A673 (cell line): ENCODE measurements around the gene ZDHHC1. TPM values are rescaled to one million over a fixed set of nuclear protein-coding genes. Genes with fewer than 3 reads are reported as not detected.

Source experiments
- BruUV-seq: library from RNA; stranded (reverse); fragments of 400-500 nt; replicated peaks from 2 replicates; lab custom pipeline; 2021; lab: Mats Ljungman, UMichigan
- CTCF ChIA-PET: fragments of 300-600 bp; sonication (Branson Sonifier 250); formaldehyde crosslinking; loops from one replicate; lab custom pipeline; 2022; ENCODE audit warnings: antibody characterized with exemption; lab: Charles Lee
- POLR2A ChIA-PET: fragments of 300-600 bp; sonication (Branson Sonifier 250); formaldehyde crosslinking; loops from one replicate; lab custom pipeline; 2022; ENCODE audit warnings: antibody characterized with exemption; ENCODE audit not compliant: low non-redundant PET; lab: Charles Lee
- DNase-seq: peaks from one replicate; pipeline ENCODE4 v3.0.0-alpha.2; 2015; ENCODE audit warnings: low spot score
- H3K27ac ChIP-seq: fragments of 200-600 bp; sonication (generic); 2 replicates; pipeline ENCODE4 v1.5.1; 2016; ENCODE audit warnings: mixed run types, low read depth, mild to moderate bottlenecking, mixed read lengths, antibody characterized with exemption, low read length; ENCODE audit not compliant: poor library complexity, severe bottlenecking
- H3K27me3 ChIP-seq: fragments of 200-600 bp; sonication (generic); replicated peaks from 2 replicates; pipeline ENCODE4 v1.6.1; 2017; ENCODE audit warnings: mixed run types, low read depth, mild to moderate bottlenecking, mixed read lengths, antibody characterized with exemption, low read length; ENCODE audit not compliant: insufficient read depth, poor library complexity
- H3K36me3 ChIP-seq: fragments of 200-600 bp; sonication (generic); 2 replicates; pipeline ENCODE4 v1.6.1; 2016; ENCODE audit warnings: mixed run types, mild to moderate bottlenecking, mixed read lengths, antibody characterized with exemption, low read length; ENCODE audit not compliant: insufficient read depth, poor library complexity, severe bottlenecking
- H3K4me1 ChIP-seq: fragments of 200-600 bp; sonication (generic); 2 replicates; pipeline ENCODE4 v1.6.1; 2017; ENCODE audit warnings: mixed run types, mild to moderate bottlenecking, mixed read lengths, antibody characterized with exemption, low read length; ENCODE audit not compliant: insufficient read depth, poor library complexity, severe bottlenecking
- H3K4me3 ChIP-seq: fragments of 200-600 bp; sonication (generic); 2 replicates; pipeline ENCODE4 v1.5.1; 2016; ENCODE audit warnings: low read depth, mixed run types, mild to moderate bottlenecking, mixed read lengths, low read length; ENCODE audit not compliant: poor library complexity, severe bottlenecking
- H3K9me3 ChIP-seq: fragments of 200-600 bp; sonication (generic); 2 replicates; pipeline ENCODE4 v1.6.1; 2016; ENCODE audit warnings: mixed run types, low read depth, mild to moderate bottlenecking, mixed read lengths, antibody characterized with exemption, low read length; ENCODE audit not compliant: poor library complexity, severe bottlenecking
- EZH2 ChIP-seq: fragments of 200-600 bp; sonication (generic); IDR thresholded peaks from 2 replicates; pipeline ENCODE4 v1.6.1; 2017; ENCODE audit warnings: borderline replicate concordance, low read depth, mild to moderate bottlenecking, mixed read lengths, antibody characterized with exemption, low read length; ENCODE audit not compliant: poor library complexity, severe bottlenecking
- intact Hi-C: fragments of 100-400 bp; cut with micrococcal nuclease; formaldehyde crosslinking; loops from one replicate; pipeline ENCODE4 v1.10.0; 2022; ENCODE audit not compliant: unreplicated experiment
- total RNA-seq: library from RNA; stranded (reverse); gene quantifications from 2 replicates; pipeline ENCODE4 v1.2.3, GENCODE V29; 2021
- TF ChIP-seq, protein P1 (sequence below): fragments of 300-800, 200-600 bp; sonication (generic); conservative IDR thresholded peaks from 2 replicates; pipeline ENCODE4 v1.5.1; 2017; ENCODE audit warnings: low read depth, mild to moderate bottlenecking, antibody characterized with exemption, low read length, moderate library complexity, mixed read lengths

The ZDHHC1 gene
- total RNA-seq, 1 experiment from 2014 or later: 5.3 TPM

DNA sequence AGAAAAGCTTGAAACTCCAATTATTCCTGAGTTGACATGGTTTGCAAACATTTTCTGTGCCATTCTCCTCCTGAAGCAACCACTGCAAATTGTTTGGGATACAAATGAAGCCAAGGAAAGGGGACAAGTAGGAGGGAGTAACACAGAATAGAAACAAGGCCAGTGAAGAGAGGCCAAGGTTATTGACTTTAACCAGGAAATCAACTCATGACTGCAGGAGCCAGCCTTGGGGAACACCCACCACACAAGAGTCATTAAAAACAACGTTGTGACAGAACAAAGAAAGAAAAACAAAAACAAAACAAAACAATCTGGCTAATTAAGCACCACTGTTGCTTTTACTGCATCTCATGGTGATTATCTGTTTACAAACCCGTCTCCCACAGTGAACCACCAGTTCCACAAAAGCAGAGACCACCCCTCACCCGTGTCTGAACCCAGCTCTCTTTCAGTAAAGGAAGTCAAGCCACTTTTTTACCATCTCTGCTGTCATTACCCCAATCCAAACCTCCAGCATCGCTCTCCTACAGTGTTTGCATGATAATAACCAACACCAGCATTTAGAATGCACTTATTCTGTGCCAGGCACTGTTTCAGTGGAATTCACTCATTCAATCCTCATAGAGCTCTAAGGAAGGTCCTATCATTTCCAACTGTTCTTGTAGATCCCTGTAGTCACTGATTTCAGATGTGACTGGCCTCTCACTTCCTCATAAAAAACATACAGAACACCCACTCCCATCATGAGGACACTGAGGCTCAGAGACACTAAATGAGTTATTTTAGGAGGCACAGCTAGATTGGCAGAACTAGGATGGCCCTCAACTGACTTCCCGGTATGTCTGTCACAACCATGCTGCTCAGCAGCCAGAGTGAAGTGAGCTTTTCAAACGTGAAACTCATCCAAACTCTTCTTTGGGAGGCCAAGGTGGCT is 2.0 kb downstream of the ZDHHC1 start:
- no peaks in the 10 kb centered on the region for H3K36me3 ChIP-seq
- TF ChIP-seq EZH2: no peak
- TF ChIP-seq, protein P1, sequence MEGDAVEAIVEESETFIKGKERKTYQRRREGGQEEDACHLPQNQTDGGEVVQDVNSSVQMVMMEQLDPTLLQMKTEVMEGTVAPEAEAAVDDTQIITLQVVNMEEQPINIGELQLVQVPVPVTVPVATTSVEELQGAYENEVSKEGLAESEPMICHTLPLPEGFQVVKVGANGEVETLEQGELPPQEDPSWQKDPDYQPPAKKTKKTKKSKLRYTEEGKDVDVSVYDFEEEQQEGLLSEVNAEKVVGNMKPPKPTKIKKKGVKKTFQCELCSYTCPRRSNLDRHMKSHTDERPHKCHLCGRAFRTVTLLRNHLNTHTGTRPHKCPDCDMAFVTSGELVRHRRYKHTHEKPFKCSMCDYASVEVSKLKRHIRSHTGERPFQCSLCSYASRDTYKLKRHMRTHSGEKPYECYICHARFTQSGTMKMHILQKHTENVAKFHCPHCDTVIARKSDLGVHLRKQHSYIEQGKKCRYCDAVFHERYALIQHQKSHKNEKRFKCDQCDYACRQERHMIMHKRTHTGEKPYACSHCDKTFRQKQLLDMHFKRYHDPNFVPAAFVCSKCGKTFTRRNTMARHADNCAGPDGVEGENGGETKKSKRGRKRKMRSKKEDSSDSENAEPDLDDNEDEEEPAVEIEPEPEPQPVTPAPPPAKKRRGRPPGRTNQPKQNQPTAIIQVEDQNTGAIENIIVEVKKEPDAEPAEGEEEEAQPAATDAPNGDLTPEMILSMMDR: no peak
- H3K27ac ChIP-seq: no peak overlapping the region
- no peak for DNase-seq
- H3K4me1 ChIP-seq: peaks cover 5% of the 10 kb centered on the region
- ChIA-PET POLR2A (no interaction called here), CTCF (interaction anchor here (0.5 kb wide), 1 partner anchor 76 kb away, joined by 5 read pairs; no protein-coding TSS in a partner anchor)
- H3K4me3 ChIP-seq: no peak overlapping the region
- H3K27me3 ChIP-seq: no peaks in the 10 kb centered on the region
- H3K9me3 ChIP-seq: no peaks in the 10 kb centered on the region
- intact Hi-C loops: no loop called here
- TSS peak; percentile 46 for BruUV-seq

DNA sequence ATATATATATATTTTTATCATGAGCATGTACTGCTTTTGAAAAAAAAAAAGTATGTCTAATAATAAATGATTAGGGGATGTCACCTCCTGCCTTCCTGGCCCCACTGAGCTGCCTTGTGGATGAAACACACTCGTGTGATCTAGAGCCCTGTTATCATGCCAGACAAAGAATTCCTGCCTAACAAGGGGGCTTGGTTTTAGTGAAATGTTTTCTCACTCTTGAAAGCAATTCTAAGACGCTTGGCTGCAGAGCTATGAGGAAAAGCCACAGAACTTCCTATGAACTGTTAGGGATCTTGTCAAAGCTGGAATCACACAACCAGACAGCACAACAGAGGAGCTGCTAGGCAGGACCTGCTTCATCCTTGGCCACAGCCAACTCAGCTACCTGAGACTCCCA is 4.0 kb downstream of the ZDHHC1 start:
- POLR2A ChIA-PET: no interaction called here
- peaks cover 5% of the 10 kb centered on the region for H3K4me1 ChIP-seq
- no peaks in the 10 kb centered on the region for H3K9me3 ChIP-seq
- intact Hi-C loops: no loop called here
- no peak for DNase-seq
- TF ChIP-seq EZH2: no peak
- TF ChIP-seq, protein P1: no peak
- no TSS peak for BruUV-seq
- H3K4me3 ChIP-seq: no peak overlapping the region
- H3K27ac ChIP-seq: no peak overlapping the region
- H3K27me3 ChIP-seq: no peaks in the 10 kb centered on the region
- H3K36me3 ChIP-seq: no peaks in the 10 kb centered on the region
- CTCF ChIA-PET: no interaction called here

DNA sequence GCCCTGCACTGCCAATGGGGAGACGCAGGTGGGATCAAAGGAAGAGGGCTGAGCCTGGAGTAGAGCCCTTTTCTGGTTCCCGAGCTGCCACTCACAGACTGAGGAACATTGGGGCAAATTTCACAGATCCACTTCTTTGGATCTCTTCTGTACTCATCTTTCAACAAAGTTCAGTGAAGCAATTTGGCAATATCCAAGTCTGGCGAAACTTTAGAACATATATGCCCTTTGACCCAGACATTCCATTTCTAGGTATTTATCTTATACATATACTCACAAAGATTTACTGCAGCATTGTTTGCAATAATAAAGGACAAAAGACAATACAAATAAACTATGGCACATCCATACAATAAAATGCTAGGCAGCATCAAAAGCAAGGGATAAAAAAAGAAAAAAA is 4.9 kb downstream of the ZDHHC1 start:
- Histone ChIP-seq H3K27me3 (no peaks in the 10 kb centered on the region), H3K4me3 (no peak overlapping the region), H3K36me3 (no peaks in the 10 kb centered on the region), H3K9me3 (no peaks in the 10 kb centered on the region), H3K4me1 (no peaks in the 10 kb centered on the region), H3K27ac (no peak overlapping the region)
- intact Hi-C loops: no loop called here
- no peak for DNase-seq
- no TSS peak for BruUV-seq
- ChIA-PET POLR2A (interaction anchor here (0.6 kb wide), 1 partner anchor 86 kb away, joined by 7 read pairs; no protein-coding TSS in a partner anchor), CTCF (interaction anchor here (0.6 kb wide), 2 partner anchors 21 to 35 kb away, joined by 3 to 7 read pairs; no protein-coding TSS in a partner anchor)
- TF ChIP-seq, protein P1: no peak
- TF ChIP-seq EZH2: no peak
